Caco-2 (cell line): Measurements from ENCODE around the gene TBXA2R. TPM values are rescaled to one million over a fixed set of nuclear protein-coding genes. Genes with fewer than 3 reads are reported as not detected.

Experiments
- BruUV-seq: library from RNA; stranded (reverse); fragments of 400-500 nt; replicated peaks from 2 replicates; lab custom pipeline; 2021; lab: Mats Ljungman, UMichigan
- CTCF ChIA-PET: fragments of 300-600 bp; sonication (Branson Sonifier 250); formaldehyde crosslinking; loops from one replicate; lab custom pipeline; 2022; ENCODE audit warnings: antibody characterized with exemption; lab: Charles Lee
- POLR2A ChIA-PET: fragments of 300-600 bp; sonication (Branson Sonifier 250); formaldehyde crosslinking; loops from one replicate; lab custom pipeline; 2022; ENCODE audit warnings: antibody characterized with exemption; lab: Charles Lee
- DNase-seq, 2 experiments: peaks; one replicate each; pipeline versions ENCODE4 v3.0.0 to v3.0.0-alpha.2; 2020 to 2022
- H3K27me3 ChIP-seq: replicated peaks from 2 replicates; pipeline ENCODE4 v1.6.0; 2011; ENCODE audit warnings: low read length; ENCODE audit not compliant: control insufficient read depth, insufficient read depth
- H3K36me3 ChIP-seq: 2 replicates; pipeline ENCODE4 v1.5.1; 2011; ENCODE audit warnings: low read length; ENCODE audit not compliant: control insufficient read depth, insufficient read depth
- H3K4me1 ChIP-seq: fragments of 250-450 bp; sonication (Bioruptor Pico); 2 replicates; pipeline ENCODE4 v1.5.1; 2020; ENCODE audit warnings: mild to moderate bottlenecking
- H3K4me3 ChIP-seq: 2 replicates; pipeline ENCODE4 v1.5.1; 2011; ENCODE audit warnings: low read depth, mild to moderate bottlenecking, control low read depth, low read length
- H3K9me3 ChIP-seq: fragments of 250-450 bp; sonication (Bioruptor Pico); 2 replicates; pipeline ENCODE4 v1.5.1; 2020; ENCODE audit warnings: mild to moderate bottlenecking, moderate library complexity
- H3K27ac Mint-ChIP-seq: one replicate; pipeline ENCODE4 v1.8.0; 2022; ENCODE audit warnings: mixed read lengths; ENCODE audit not compliant: unreplicated experiment
- H3K27me3 Mint-ChIP-seq: one replicate; pipeline ENCODE4 v1.8.0; 2022; ENCODE audit warnings: mixed read lengths; ENCODE audit not compliant: insufficient read depth, unreplicated experiment
- H3K36me3 Mint-ChIP-seq: one replicate; pipeline ENCODE4 v1.8.0; 2022; ENCODE audit warnings: mild to moderate bottlenecking, mixed read lengths; ENCODE audit not compliant: insufficient read depth, unreplicated experiment
- H3K4me1 Mint-ChIP-seq: one replicate; pipeline ENCODE4 v1.8.0; 2022; ENCODE audit warnings: low read depth, mixed read lengths; ENCODE audit not compliant: unreplicated experiment
- H3K4me3 Mint-ChIP-seq: one replicate; pipeline ENCODE4 v1.8.0; 2022; ENCODE audit warnings: mild to moderate bottlenecking, moderate library complexity, mixed read lengths; ENCODE audit not compliant: unreplicated experiment
- H3K9me3 Mint-ChIP-seq: one replicate; pipeline ENCODE4 v1.8.0; 2022; ENCODE audit warnings: mixed read lengths; ENCODE audit not compliant: unreplicated experiment
- intact Hi-C: fragments of 100-400 bp; cut with micrococcal nuclease; formaldehyde crosslinking; loops from one replicate; pipeline ENCODE4 v1.10.0; 2022; ENCODE audit not compliant: unreplicated experiment
- total RNA-seq: library from RNA; stranded (reverse); gene quantifications from 2 replicates; pipeline ENCODE4 v1.2.3, GENCODE V29; 2022
- TF ChIP-seq, protein P1 (sequence below), 2 experiments: fragments of 200-600 bp in 1 of 2; IDR thresholded peaks; 1 replicate in 1 of 2; 2 replicates in 1 of 2; pipeline versions ENCODE4 v1.5.1 to v1.8.0; 2011 to 2022; ENCODE audit warnings: antibody characterized with exemption in 1 of 2, control low read depth in 1 of 2, inconsistent platforms in 1 of 2, low read depth in 1 of 2, low read length in 1 of 2, mild to moderate bottlenecking in 1 of 2, moderate library complexity in 1 of 2; ENCODE audit not compliant: insufficient read depth in 1 of 2, severe bottlenecking in 1 of 2, unreplicated experiment in 1 of 2

TBXA2R gene
- total RNA-seq, 1 experiment from 2014 or later = 0.11 TPM

DNA sequence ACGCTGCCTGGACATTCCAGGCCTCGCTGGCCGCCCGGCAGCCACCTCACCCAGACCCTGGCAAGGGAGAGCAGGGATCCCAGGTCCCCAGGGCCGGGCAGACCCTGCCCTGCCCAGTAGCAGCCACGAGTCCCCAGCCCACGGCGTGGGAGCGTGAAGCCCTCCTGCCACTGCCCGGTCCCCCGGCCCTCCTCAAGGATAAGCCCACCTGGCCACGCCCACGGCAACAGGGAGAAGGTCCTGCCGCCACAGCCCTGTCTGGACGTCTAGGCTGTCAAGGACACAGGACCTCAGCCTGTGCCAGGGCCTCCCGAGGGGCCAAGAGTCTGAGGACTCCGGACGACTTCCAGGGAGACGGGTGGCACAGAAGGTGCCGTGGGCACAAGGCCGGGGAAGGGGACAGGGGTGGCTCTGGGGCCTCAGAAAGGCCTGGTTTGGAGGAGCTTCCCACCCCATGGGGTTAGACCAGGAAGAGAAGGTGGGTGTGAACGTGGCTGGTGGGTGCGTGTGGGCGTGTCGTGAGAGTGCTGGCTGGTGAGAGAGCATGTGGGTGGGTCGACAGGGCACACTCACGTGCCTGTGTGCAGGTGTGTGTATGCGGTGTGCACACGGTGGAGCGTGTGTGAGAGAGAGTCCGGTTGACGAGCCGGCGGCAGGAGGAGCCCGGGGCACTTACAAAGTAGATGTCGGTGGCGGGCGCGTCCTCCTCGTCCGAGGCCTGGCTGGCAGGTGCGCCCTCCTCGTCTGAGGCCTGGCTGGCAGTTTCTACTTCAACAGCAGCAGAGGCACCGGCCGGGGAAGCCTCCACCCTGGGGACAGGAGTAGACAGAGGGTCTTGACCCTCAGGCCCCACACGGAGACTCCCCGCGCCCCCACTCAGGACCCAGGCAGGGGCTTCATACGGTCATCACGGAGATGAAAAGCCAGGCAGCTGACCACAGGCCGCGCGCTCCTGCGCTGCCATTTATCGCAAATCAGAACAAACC lies 31.8 kb upstream of the TBXA2R start:
- intact Hi-C loops = no loop called here
- ChIA-PET CTCF (no interaction called here), POLR2A (no interaction called here)

DNA sequence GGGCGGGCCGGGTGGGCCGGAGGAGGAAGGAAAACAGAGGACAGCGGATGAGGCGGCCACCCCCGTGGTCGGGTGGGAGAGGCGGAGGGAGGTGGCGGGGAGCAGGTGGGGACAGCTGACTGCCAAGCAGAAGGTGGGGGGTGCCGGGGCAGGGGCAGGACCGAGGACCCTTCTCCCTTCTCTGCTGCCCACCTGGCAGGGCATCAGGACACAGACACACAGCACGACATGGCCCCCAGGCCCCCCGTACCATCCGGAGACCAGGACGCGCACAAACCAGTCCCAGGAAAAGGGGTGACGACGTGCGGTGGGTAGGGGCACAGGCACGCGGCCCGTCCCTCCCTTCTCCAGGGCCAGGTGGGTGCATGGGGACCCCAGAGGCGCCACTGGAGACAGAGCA lies 30.9 kb upstream of the TBXA2R start:
- CTCF ChIA-PET = no interaction called here

More for the DNA sequence above, 31.8 kb upstream of the TBXA2R start:
- H3K27me3 ChIP-seq = no peaks in the 10 kb centered on the region
- TF ChIP-seq, protein P1, sequence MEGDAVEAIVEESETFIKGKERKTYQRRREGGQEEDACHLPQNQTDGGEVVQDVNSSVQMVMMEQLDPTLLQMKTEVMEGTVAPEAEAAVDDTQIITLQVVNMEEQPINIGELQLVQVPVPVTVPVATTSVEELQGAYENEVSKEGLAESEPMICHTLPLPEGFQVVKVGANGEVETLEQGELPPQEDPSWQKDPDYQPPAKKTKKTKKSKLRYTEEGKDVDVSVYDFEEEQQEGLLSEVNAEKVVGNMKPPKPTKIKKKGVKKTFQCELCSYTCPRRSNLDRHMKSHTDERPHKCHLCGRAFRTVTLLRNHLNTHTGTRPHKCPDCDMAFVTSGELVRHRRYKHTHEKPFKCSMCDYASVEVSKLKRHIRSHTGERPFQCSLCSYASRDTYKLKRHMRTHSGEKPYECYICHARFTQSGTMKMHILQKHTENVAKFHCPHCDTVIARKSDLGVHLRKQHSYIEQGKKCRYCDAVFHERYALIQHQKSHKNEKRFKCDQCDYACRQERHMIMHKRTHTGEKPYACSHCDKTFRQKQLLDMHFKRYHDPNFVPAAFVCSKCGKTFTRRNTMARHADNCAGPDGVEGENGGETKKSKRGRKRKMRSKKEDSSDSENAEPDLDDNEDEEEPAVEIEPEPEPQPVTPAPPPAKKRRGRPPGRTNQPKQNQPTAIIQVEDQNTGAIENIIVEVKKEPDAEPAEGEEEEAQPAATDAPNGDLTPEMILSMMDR (IDR thresholded peaks at IDR 0.05; ENCODE audit: insufficient read depth in 1 of 2, low read depth in 1 of 2, low read length in 1 of 2, severe bottlenecking in 1 of 2, unreplicated experiment in 1 of 2) = no peak
- H3K36me3 ChIP-seq = no peaks in the 10 kb centered on the region
- Mint-ChIP-seq H3K27ac (no peak overlapping the region), H3K27me3 (no peaks in the 10 kb centered on the region), H3K36me3 (peaks cover 13% of the 10 kb centered on the region), H3K4me3 (no peak overlapping the region), H3K9me3 (no peaks in the 10 kb centered on the region), H3K4me1 (no peaks in the 10 kb centered on the region)
- no TSS peak for BruUV-seq
- DNase-seq = no peak
- no peaks in the 10 kb centered on the region for H3K9me3 ChIP-seq
- H3K4me3 ChIP-seq = no peak overlapping the region
- H3K4me1 ChIP-seq = no peaks in the 10 kb centered on the region

GRCh38 chr19:3636962-3637361 lies 30.3 kb upstream of the TBXA2R start:
- no peaks in the 10 kb centered on the region for H3K9me3 ChIP-seq
- Mint-ChIP-seq H3K27me3 (no peaks in the 10 kb centered on the region), H3K27ac (no peak overlapping the region), H3K36me3 (peaks cover 28% of the 10 kb centered on the region), H3K9me3 (no peaks in the 10 kb centered on the region), H3K4me3 (no peak overlapping the region), H3K4me1 (no peaks in the 10 kb centered on the region)
- no peak overlapping the region for H3K4me3 ChIP-seq
- H3K4me1 ChIP-seq = no peaks in the 10 kb centered on the region
- DNase-seq = no peak
- intact Hi-C loops = no loop called here
- H3K36me3 ChIP-seq = no peaks in the 10 kb centered on the region
- TF ChIP-seq, protein P1 (IDR thresholded peaks at IDR 0.05; ENCODE audit: insufficient read depth in 1 of 2, low read depth in 1 of 2, low read length in 1 of 2, severe bottlenecking in 1 of 2, unreplicated experiment in 1 of 2) = no peak
- H3K27me3 ChIP-seq = no peaks in the 10 kb centered on the region
- CTCF ChIA-PET = no interaction called here
- POLR2A ChIA-PET = no interaction called here
- BruUV-seq = no TSS peak

More for the DNA sequence above, 30.9 kb upstream of the TBXA2R start:
- TF ChIP-seq, protein P1 (IDR thresholded peaks at IDR 0.05; ENCODE audit: insufficient read depth in 1 of 2, low read depth in 1 of 2, low read length in 1 of 2, severe bottlenecking in 1 of 2, unreplicated experiment in 1 of 2) = no peak
- Mint-ChIP-seq H3K27ac (no peak overlapping the region), H3K9me3 (no peaks in the 10 kb centered on the region), H3K4me3 (no peak overlapping the region), H3K27me3 (no peaks in the 10 kb centered on the region), H3K36me3 (peaks cover 22% of the 10 kb centered on the region), H3K4me1 (no peaks in the 10 kb centered on the region)
- intact Hi-C loops = no loop called here
- H3K4me1 ChIP-seq = no peaks in the 10 kb centered on the region
- H3K4me3 ChIP-seq = no peak overlapping the region
- H3K27me3 ChIP-seq = no peaks in the 10 kb centered on the region
- POLR2A ChIA-PET = no interaction called here
- H3K36me3 ChIP-seq = no peaks in the 10 kb centered on the region
- no TSS peak for BruUV-seq
- DNase-seq = no peak
- H3K9me3 ChIP-seq = no peaks in the 10 kb centered on the region
